Astrocyte (in vitro differentiated cells and primary cell): ENCODE measurements around the gene ARHGAP44. TPM values are rescaled to one million over a fixed set of nuclear protein-coding genes. Genes with fewer than 3 reads are reported as not detected.

Source experiments
- DNase-seq: peaks from one replicate; pipeline ENCODE4 v3.0.0-alpha.2; 2010; ENCODE audit warnings: low read depth
- FAIRE-seq: peaks from 2 replicates; lab custom pipeline; 2011; peaks lifted over from hg19 to GRCh38; lab: Jason Lieb, UNC
- H2AFZ ChIP-seq: 2 replicates; pipeline ENCODE4 v1.6.0; 2012; ENCODE audit warnings: low read depth, low read length, inconsistent platforms
- H3K27ac ChIP-seq: 2 replicates; pipeline ENCODE4 v1.5.1; 2011; ENCODE audit warnings: low read depth, low read length, inconsistent platforms
- H3K27me3 ChIP-seq: 2 replicates; pipeline ENCODE4 v1.6.0; 2011; ENCODE audit warnings: low read length, inconsistent platforms; ENCODE audit not compliant: insufficient read depth
- H3K36me3 ChIP-seq: 2 replicates; pipeline ENCODE4 v1.5.1; 2011; ENCODE audit warnings: low read length, inconsistent platforms; ENCODE audit not compliant: insufficient read depth
- H3K4me1 ChIP-seq: 2 replicates; pipeline ENCODE4 v1.5.1; 2011; ENCODE audit warnings: low read length, inconsistent platforms; ENCODE audit not compliant: insufficient read depth
- H3K4me2 ChIP-seq: 2 replicates; pipeline ENCODE4 v1.6.0; 2012; ENCODE audit warnings: low read length, inconsistent platforms
- H3K4me3 ChIP-seq: 2 replicates; pipeline ENCODE4 v1.5.1; 2011; ENCODE audit warnings: low read depth, mild to moderate bottlenecking, low read length, inconsistent platforms; ENCODE audit not compliant: insufficient read depth
- H3K79me2 ChIP-seq: 2 replicates; pipeline ENCODE4 v1.6.0; 2012; ENCODE audit warnings: mild to moderate bottlenecking, low read length, inconsistent platforms; ENCODE audit not compliant: insufficient read depth
- H3K9ac ChIP-seq: 2 replicates; pipeline ENCODE4 v1.6.0; 2012; ENCODE audit warnings: mild to moderate bottlenecking, low read length, inconsistent platforms
- H3K9me3 ChIP-seq: 2 replicates; pipeline ENCODE4 v1.5.1; 2012; ENCODE audit warnings: low read depth, mild to moderate bottlenecking, low read length, inconsistent platforms; ENCODE audit not compliant: insufficient read depth
- H4K20me1 ChIP-seq: 2 replicates; pipeline ENCODE4 v1.6.0; 2012; ENCODE audit warnings: low read length, inconsistent platforms; ENCODE audit not compliant: insufficient read depth
- H3K27ac Mint-ChIP-seq: one replicate; pipeline ENCODE4 v1.8.0; 2021; ENCODE audit warnings: mild to moderate bottlenecking, mixed read lengths; ENCODE audit not compliant: unreplicated experiment
- H3K27me3 Mint-ChIP-seq: one replicate; pipeline ENCODE4 v1.8.0; 2021; ENCODE audit warnings: low read depth, mixed read lengths; ENCODE audit not compliant: unreplicated experiment
- H3K36me3 Mint-ChIP-seq: one replicate; pipeline ENCODE4 v1.8.0; 2021; ENCODE audit warnings: low read depth, mixed read lengths; ENCODE audit not compliant: unreplicated experiment
- H3K4me1 Mint-ChIP-seq: one replicate; pipeline ENCODE4 v1.8.0; 2021; ENCODE audit warnings: low read depth, mixed read lengths; ENCODE audit not compliant: unreplicated experiment
- H3K4me3 Mint-ChIP-seq: one replicate; pipeline ENCODE4 v1.8.0; 2021; ENCODE audit warnings: mild to moderate bottlenecking, moderate library complexity, mixed read lengths; ENCODE audit not compliant: unreplicated experiment
- H3K9me3 Mint-ChIP-seq: one replicate; pipeline ENCODE4 v1.8.0; 2021; ENCODE audit warnings: mild to moderate bottlenecking, mixed read lengths; ENCODE audit not compliant: unreplicated experiment
- CTCF ChIP-seq: IDR thresholded peaks from 2 replicates; pipeline ENCODE4 v1.5.1; 2011; ENCODE audit warnings: low read depth, mild to moderate bottlenecking, inconsistent platforms, low read length, moderate library complexity; ENCODE audit not compliant: insufficient read depth
- EZH2 ChIP-seq: IDR thresholded peaks from 2 replicates; pipeline ENCODE4 v1.6.1; 2012; ENCODE audit warnings: mild to moderate bottlenecking, low read length, inconsistent platforms; ENCODE audit not compliant: insufficient read depth
- total RNA-seq: library from RNA; stranded (reverse); gene quantifications from 2 replicates; pipeline ENCODE4 v1.2.1, GENCODE V29; 2021

ARHGAP44 gene
- total RNA-seq, 1 donor from 2014 or later = 3.0 TPM

DNA sequence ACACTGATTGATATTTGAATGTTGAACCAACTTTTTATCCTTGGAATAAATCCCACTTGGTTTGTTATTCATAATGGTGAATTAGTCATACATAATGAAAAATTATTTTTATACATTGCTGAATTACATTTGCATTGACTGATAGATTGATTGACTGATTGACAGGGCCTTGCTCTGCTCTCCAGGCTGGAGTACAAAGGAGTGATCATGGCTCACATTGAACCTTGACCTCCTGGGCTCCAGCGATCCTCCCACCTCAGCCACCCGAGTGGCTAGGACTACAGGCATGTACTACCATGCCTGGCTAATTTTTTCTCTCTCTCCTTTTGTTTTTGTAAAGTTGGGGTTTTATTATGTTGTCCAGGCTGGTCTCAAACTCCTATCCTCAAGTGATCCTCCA lies 97.8 kb downstream of the ARHGAP44 start:
- FAIRE-seq = no peak
- Mint-ChIP-seq H3K27me3 (no peaks in the 10 kb centered on the region), H3K27ac (no peak overlapping the region), H3K4me3 (no peak overlapping the region), H3K36me3 (no peaks in the 10 kb centered on the region), H3K9me3 (no peaks in the 10 kb centered on the region), H3K4me1 (no peaks in the 10 kb centered on the region)
- Histone ChIP-seq H4K20me1 (no peaks in the 10 kb centered on the region), H3K4me2 (no peak overlapping the region), H2AFZ (no peak overlapping the region), H3K4me3 (no peak overlapping the region), H3K79me2 (no peaks in the 10 kb centered on the region), H3K9me3 (no peaks in the 10 kb centered on the region), H3K27ac (no peak overlapping the region), H3K9ac (no peak overlapping the region), H3K36me3 (no peaks in the 10 kb centered on the region), H3K4me1 (no peaks in the 10 kb centered on the region), H3K27me3 (no peaks in the 10 kb centered on the region)
- DNase-seq = no peak
- no peak for TF ChIP-seq EZH2
- no peak for TF ChIP-seq CTCF

DNA sequence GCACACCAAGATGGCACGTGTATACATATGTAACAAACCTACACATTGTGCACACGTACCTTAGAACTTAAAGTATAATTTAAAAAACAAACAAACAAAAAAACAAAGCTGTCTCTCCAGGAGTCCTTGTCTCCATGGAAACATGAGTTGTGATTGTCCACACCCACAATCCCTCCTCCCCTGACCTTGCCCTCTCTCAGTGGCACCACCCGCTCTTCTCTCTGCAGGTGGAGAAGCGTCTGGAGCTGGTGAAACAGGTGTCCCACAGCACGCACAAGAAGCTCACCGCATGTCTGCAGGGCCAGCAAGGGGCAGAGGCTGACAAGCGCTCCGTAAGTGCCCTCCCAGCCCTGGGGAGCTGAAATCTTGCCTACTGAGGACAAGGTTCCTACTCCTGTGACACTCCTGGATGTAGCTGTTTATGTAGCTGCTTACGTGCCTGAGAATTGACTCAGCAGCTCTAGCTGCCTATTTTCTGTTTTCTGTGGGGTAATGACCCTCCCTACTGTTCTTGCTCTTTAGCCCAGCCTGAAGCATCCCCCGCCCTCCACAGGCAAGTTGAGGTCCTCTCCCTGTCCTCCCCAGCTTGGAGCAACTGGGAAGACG lies 107.0 kb downstream of the ARHGAP44 start:
- no peak for TF ChIP-seq EZH2
- no peak for TF ChIP-seq CTCF
- H3K27me3 Mint-ChIP-seq = no peaks in the 10 kb centered on the region
- Histone ChIP-seq H3K36me3 (no peaks in the 10 kb centered on the region), H3K4me3 (no peak overlapping the region), H2AFZ (no peak overlapping the region), H4K20me1 (no peaks in the 10 kb centered on the region), H3K79me2 (no peaks in the 10 kb centered on the region), H3K9ac (no peak overlapping the region), H3K4me2 (no peak overlapping the region), H3K9me3 (peaks cover 7% of the 10 kb centered on the region), H3K4me1 (no peaks in the 10 kb centered on the region), H3K27me3 (no peaks in the 10 kb centered on the region), H3K27ac (no peak overlapping the region)
- H3K9me3 Mint-ChIP-seq = peaks cover 2% of the 10 kb centered on the region
- H3K4me1 Mint-ChIP-seq = no peaks in the 10 kb centered on the region
- no peak for FAIRE-seq
- H3K27ac Mint-ChIP-seq = no peak overlapping the region
- H3K4me3 Mint-ChIP-seq = no peak overlapping the region
- DNase-seq = no peak
- H3K36me3 Mint-ChIP-seq = no peaks in the 10 kb centered on the region

GRCh38 chr17:12898110-12898509 lies 108.8 kb downstream of the ARHGAP44 start:
- Histone ChIP-seq H3K27ac (no peak overlapping the region), H2AFZ (no peak overlapping the region), H3K36me3 (no peaks in the 10 kb centered on the region), H3K9ac (no peak overlapping the region), H3K9me3 (peaks cover 7% of the 10 kb centered on the region), H4K20me1 (no peaks in the 10 kb centered on the region), H3K4me2 (no peak overlapping the region), H3K79me2 (no peaks in the 10 kb centered on the region), H3K4me3 (no peak overlapping the region), H3K27me3 (no peaks in the 10 kb centered on the region), H3K4me1 (no peaks in the 10 kb centered on the region)
- H3K27ac Mint-ChIP-seq = no peak overlapping the region
- H3K36me3 Mint-ChIP-seq = no peaks in the 10 kb centered on the region
- FAIRE-seq (no peak), DNase-seq (no peak)
- H3K9me3 Mint-ChIP-seq = peaks cover 2% of the 10 kb centered on the region
- TF ChIP-seq EZH2 (no peak), CTCF (no peak)
- H3K4me3 Mint-ChIP-seq = no peak overlapping the region
- no peaks in the 10 kb centered on the region for H3K27me3 Mint-ChIP-seq
- H3K4me1 Mint-ChIP-seq = no peaks in the 10 kb centered on the region
